Ishikawa (cell line): Measurements from ENCODE around the gene TCTN1.

Experiments used
- CEBPB ChIP-seq: IDR thresholded peaks from 2 replicates; pipeline ENCODE4 v1.6.1; 2012
- CREB1 ChIP-seq: IDR thresholded peaks from 2 replicates; pipeline ENCODE4 v1.6.1; 2012; ENCODE audit warnings: low read depth
- EGR1 ChIP-seq: IDR thresholded peaks from 2 replicates; pipeline ENCODE4 v1.6.1; 2012
- EP300 ChIP-seq: IDR thresholded peaks from 2 replicates; pipeline ENCODE4 v1.6.1; 2012; ENCODE audit warnings: borderline replicate concordance
- FOXM1 ChIP-seq: IDR thresholded peaks from 2 replicates; pipeline ENCODE4 v1.6.1; 2012; ENCODE audit warnings: low read depth, borderline replicate concordance
- MAX ChIP-seq: IDR thresholded peaks from 2 replicates; pipeline ENCODE4 v1.6.1; 2012
- NFIC ChIP-seq: IDR thresholded peaks from 2 replicates; pipeline ENCODE4 v1.6.1; 2012
- RAD21 ChIP-seq: IDR thresholded peaks from 2 replicates; pipeline ENCODE4 v1.6.1; 2012; ENCODE audit warnings: low read depth
- REST ChIP-seq: IDR thresholded peaks from 2 replicates; pipeline ENCODE4 v1.6.1; 2012; ENCODE audit warnings: low read depth, mild to moderate bottlenecking
- TAF1 ChIP-seq: IDR thresholded peaks from 2 replicates; pipeline ENCODE4 v1.6.1; 2012; ENCODE audit warnings: low read depth, mild to moderate bottlenecking
- TCF12 ChIP-seq: IDR thresholded peaks from 2 replicates; pipeline ENCODE4 v1.6.1; 2012; ENCODE audit warnings: low read depth
- TEAD4 ChIP-seq: IDR thresholded peaks from 2 replicates; pipeline ENCODE4 v1.6.1; 2012
- USF1 ChIP-seq: IDR thresholded peaks from 2 replicates; pipeline ENCODE4 v1.6.1; 2012
- YY1 ChIP-seq: IDR thresholded peaks from 2 replicates; pipeline ENCODE4 v1.6.1; 2012; ENCODE audit warnings: low read depth
- ZBTB7A ChIP-seq: IDR thresholded peaks from 2 replicates; pipeline ENCODE4 v1.6.1; 2012; ENCODE audit warnings: low read depth

Gene TCTN1

GRCh38 chr12:110627500-110628195 lies 13.7 kb downstream of the TCTN1 start:
- TF ChIP-seq ZBTB7A = no peak
- no peak for TF ChIP-seq YY1
- no peak for TF ChIP-seq FOXM1
- TF ChIP-seq MAX = no peak
- no peak for TF ChIP-seq TAF1
- TF ChIP-seq TEAD4 = no peak
- no peak for TF ChIP-seq EGR1
- no peak for TF ChIP-seq RAD21
- TF ChIP-seq CREB1 = no peak
- no peak for TF ChIP-seq TCF12
- TF ChIP-seq REST = no peak
- no peak for TF ChIP-seq USF1
- TF ChIP-seq CEBPB = no peak
- TF ChIP-seq NFIC = no peak
- no peak for TF ChIP-seq EP300

- TF ChIP-seq REST (no peak), ZBTB7A (no peak), MAX (no peak), TCF12 (no peak), NFIC (no peak), EGR1 (no peak)
Observed at GRCh38 chr12:110635055-110635454, 21.1 kb downstream of the TCTN1 start.

- TF ChIP-seq USF1 = no peak
- TF ChIP-seq EGR1 = no peak
- no peak for TF ChIP-seq TEAD4
- TF ChIP-seq FOXM1 = no peak
- TF ChIP-seq RAD21 = no peak
- no peak for TF ChIP-seq MAX
- TF ChIP-seq TAF1 = no peak
- TF ChIP-seq CEBPB = no peak
- TF ChIP-seq EP300 = no peak
- TF ChIP-seq CREB1 = no peak
- no peak for TF ChIP-seq REST
- no peak for TF ChIP-seq NFIC
Observed at GRCh38 chr12:110636516-110636915, 22.6 kb downstream of the TCTN1 start.

GRCh38 chr12:110637869-110638441 lies 24.0 kb downstream of the TCTN1 start:
- TF ChIP-seq EGR1 = no peak
- TF ChIP-seq EP300 = no peak
- TF ChIP-seq NFIC = no peak
- no peak for TF ChIP-seq YY1
- TF ChIP-seq REST = no peak
- TF ChIP-seq MAX = no peak
- no peak for TF ChIP-seq CREB1
- TF ChIP-seq TCF12 = no peak
- TF ChIP-seq USF1 = no peak
- TF ChIP-seq RAD21 = no peak
- no peak for TF ChIP-seq TEAD4
- TF ChIP-seq TAF1 = no peak
- TF ChIP-seq CEBPB = no peak
